Hippocampal formation (tissue), 2 donors: ENCODE measurements around the gene RAB27A.

Experiments used
- DNase-seq, 2 donors: peaks; one replicate each; lab custom pipeline; 2025; lab: John Stamatoyannopoulos, UW

RAB27A gene

DNA sequence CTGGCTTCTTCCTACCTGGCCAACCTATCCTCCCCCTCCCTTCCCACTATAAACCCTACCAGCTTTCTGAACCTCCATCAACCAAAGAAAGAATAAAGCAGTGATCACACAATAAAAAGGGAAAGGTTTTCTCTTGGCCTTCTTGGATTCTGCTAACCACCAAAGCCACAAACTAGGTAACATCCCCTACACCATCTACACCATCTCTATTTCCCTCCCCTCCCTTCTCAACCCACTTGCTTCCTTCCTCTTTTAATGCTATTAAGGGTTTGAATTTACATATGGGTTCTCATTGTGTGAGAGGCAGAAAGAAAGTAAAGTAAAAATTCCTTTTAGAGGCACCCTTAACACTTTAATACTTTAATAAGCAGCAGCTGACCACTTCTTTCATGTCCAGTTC, 67.0 kb downstream of the RAB27A start:
- no peak for DNase-seq

DNA sequence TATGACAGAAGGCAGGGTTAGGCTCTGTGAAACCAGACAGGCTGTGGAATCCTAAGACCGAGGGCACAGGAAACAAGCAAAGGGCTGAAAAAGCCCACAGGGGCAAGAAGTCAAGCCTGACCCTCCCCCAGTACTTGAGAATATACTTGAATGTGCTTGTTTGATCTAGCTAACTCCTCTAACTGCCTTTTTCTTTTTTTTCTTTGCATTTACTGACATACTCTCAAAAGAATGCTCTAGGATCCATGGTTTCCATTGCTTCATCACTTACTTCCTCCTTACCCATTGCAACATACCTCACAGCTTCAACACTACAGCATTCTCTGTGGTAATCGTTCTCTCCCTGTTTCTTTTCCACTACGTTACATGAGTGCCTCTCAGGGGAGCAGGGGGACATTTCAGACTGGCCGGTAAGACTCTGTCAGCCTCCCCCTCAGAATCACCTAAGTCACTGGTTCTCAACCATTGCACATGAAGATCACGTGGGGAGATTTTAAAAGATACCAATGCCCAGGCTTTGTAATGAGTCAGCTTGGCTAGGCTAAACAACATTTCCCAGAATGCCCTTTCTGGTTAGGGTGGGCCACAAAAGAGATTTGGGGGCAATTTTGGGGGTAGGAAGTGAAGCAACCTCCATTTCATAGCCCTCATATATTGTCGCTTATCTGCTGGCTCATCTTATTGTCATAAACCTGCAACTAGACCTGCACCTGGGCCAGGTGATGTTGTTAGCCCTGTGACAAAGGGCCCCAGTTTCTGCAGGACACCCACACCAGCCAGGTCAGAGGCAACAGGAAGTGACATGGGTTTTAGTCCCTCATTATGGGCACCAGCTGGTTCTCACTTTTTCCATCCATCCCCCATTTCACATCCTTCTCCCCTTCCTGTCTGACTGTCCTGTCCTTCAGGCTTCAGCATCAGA, 68.3 kb downstream of the RAB27A start:
- peak in 1 of 2 donors; percentile 3 for DNase-seq

DNA sequence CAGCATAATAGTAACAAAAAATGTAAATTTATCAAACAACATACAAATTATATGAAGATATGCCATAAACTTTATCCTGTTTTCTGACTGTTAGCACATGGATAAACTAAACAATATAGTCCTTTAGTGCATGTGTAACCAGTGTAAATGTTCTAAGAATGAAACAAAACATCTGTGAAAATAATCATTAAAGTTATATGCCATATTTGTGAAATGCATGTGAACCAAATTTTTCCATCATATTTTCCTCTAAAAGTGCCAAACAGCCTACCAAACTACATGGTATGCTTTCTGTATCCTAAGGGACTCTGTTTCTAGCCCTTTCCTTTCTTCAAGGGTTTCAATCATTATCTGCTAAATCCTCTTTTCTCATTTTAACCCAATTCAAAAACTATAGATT, 69.0 kb downstream of the RAB27A start:
- no peak for DNase-seq

DNA sequence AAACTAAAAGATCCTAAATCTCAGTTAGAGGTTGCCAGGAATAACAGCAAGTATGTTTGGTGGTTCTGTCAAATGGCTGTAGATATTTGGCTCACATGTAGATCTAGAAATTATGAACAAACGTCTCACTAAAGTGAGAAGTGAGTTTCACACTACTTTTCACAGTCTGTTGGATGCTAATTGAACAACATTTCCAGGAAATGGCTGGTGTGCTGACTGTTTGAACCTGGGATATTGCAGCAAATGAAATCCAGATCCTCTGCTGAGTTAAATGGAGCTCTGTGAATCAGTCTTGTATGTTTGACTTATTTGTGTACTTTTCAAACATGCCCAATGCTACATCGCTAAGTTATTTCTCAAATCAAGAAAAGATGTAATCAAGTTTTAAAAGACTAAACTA, 71.6 kb downstream of the RAB27A start:
- no peak for DNase-seq

DNA sequence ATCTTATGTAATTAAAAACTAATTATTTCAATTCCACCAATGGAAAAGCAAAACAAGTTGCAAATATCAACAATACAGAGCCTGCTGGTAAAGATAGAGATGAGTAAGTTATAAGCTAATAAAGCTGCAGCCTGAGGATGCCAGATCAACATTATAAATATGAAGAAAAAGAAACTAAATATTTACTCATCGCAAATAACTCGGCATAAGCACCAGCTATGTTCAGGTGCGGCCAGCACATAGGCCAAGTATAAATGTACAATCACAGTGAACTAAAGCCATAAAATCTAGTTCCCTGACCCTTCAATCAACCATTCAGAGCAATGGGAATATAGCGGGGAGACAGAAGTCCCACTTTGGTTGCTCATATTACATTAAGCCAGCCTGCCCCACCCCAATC, 85.1 kb downstream of the RAB27A start:
- no peak for DNase-seq

DNA sequence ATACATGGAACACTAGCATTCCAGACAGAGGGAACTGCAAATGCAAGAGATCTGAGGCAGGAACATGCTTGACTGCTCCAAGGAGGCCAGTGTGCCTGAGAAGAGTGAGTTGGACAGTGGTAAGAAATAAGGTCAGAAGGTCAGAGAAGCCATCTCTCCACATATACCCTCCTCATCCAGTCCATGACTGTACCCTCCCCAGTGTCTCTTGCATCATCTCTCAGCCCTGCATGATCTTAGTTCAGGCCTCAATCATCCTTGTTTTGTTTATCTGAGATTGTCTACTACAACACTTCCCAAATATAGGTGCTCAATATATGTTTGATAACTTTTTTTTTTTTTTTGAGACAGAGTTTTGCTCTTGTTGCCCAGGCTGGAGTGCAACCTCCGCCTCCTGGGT, 87.4 kb downstream of the RAB27A start:
- DNase-seq, result no peak

DNA sequence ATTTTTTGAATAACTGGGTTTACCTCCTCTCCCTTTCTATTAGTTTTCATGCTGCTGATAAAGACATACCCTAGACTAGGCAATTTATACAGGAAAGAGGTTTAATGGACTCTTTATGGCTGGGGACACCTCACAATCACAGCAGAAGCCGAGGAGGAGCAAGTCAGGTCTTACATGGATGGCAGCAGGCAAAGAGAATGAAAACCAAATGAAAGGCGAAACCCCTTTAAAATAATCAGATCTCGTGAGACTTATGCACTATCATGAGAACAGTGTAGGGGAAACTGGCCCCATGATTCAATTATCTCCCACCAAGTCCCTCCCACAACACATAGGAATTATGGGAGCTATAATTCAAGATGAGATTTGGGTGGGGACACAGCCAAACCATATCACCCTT, 90.9 kb downstream of the RAB27A start:
- no peak for DNase-seq

DNA sequence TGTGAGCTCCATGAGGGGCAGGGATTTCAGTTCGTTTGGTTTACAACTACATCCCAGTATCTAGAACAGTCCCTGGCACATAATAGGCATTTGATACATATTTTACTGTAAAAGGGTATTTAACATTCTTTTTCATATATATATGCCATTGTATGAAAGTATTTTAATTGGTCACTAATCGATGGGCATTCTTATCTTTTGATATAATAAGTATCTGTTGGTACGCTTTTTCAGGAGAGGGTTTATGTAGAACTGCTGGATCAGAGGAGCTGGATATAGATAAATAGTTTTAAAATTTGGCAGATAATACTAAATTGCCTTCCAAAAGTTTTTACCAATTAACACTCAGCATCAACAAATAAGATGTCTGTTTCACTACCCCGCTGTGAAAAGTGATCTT, 91.9 kb downstream of the RAB27A start:
- DNase-seq, result no peak

DNA sequence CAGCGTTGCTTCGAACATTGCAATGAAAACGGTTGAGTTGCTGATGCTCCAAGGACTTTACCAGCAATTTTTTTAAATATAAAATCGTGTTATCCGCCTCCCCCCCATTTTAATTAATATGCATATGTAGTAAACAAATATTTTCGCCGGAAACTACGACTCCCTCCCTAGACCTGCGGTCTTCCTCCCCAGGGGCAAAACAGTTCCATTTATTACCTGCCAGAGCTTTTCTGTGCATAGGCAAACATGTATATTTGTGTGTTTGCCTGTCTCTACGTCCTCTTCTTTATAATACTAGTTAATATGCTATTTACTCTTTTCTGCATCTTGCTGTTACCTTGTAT, 92.3 kb downstream of the RAB27A start:
- no peak for DNase-seq

DNA sequence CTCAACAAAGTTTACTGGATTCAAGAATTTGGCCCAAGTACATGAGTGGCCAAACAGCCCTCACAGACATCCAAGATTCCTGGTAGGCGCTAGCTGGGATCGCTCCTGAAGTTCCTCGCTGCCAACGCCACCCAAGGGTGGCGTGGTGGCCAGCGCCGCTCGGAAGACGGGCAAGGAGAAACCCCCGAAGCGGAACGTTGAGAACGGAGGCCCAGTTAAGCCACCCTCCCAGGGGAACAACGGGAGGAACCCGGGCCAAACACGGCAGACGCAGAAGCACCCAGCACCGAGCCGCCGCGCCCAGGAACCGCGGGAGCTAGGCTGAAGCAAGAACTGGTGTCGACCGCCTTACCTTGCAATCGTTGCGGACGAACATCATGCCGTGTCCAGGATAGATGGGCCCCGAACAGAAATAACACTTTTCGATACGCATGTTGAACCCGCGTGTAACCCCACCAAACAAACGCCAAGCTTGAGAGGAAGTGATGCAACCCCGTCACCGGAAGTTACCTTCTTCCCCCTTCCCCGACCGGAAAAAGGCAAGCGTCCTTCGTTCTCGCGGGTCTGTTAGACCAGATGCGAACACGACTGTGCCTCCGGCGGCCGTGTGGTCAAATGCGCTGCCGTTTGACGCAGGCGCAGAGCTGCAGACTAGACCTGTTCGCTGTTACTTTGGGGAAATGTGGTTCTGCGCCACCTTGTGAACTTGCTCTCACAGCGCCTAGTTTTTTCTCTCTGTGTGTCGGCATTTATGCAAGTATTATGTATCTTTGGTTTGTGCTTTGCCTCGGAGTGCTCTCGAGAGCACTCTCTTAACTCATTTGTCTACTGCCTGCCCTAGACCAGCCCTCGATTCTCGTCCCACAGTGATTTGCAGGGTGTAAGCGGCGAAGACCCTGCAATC, 92.9 kb downstream of the RAB27A start, which contains the start of gene RSL24D1:
Gene RSL24D1 (minus strand): TSS at position 484 of the 904 bp plus-strand sequence. CDS start 51 bp downstream, at position 433.
- DNase-seq, result peak; percentile 93 to 95

DNA sequence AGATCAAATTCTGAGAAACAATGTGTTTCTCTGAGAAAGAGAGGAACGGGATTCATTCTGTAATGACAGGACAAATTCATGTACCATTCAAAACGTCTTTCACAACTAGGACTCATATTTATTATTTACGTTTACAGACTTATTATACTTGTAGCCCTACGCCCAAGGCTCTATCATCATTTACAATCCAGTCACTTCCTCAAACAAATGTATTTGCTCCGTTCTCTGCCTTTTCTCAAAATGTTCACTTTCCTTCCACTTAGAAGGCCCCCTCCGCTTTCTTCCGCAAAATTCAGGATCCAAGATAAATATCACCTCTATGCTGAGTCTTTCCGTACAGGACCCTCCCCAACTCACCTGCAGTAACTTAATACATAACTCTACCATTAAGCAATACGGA, 93.6 kb downstream of the RAB27A start:
- no peak for DNase-seq

DNA sequence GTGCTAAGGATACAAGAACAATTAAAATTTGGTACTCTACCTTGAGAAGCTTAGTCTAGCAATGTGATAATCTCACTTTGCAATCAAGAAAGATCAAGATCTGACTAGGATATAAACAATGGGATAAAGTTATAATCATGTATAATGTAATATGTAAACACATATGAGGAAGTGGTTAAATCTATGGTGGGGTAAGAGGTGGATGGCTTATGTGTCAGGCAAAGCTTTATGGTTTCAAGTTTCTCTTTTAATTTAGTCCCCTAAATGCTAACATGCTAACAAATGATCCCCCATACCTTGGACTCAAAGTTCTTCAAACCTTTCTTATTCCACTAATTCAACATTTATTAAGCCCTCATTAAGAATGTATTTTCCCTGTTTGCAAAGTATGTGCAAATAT, 95.4 kb downstream of the RAB27A start:
- no peak for DNase-seq

DNA sequence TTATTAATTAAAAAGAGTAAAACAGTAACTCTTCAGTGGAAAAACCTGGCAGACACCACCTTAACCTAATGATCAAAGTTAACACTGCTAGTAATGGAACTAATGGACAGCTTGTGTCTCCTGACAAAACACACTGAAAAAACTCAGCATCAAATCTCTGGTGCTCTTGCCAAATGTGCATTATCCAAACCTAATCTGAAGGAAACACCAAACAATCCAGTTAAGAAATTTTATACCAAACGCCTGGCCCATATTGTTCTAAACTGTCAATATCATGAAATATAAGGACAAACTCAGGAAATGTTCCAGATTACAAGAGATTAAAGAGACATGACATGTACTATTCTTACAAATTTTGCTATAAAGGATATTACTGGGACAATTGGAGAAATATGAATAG, 103.3 kb downstream of the RAB27A start:
- no peak for DNase-seq

DNA sequence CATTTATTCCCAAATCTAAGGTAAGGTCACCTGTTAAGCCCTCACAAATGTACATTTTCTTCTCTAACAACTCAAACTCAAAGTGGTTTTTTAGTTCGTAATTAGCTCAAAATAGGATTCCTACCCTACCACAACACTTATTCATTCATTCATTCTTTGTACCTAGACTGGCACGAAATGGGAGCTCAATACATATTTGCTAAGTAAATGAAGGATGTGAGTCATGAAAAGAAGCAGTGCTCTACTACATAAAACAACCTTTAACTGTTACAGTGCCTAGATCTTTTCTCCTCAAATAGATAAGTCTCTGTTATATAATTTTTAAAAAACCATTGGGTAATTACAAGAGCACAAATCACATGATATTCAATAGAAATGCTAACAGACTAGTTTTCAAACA, 105.9 kb downstream of the RAB27A start:
- DNase-seq, result no peak

DNA sequence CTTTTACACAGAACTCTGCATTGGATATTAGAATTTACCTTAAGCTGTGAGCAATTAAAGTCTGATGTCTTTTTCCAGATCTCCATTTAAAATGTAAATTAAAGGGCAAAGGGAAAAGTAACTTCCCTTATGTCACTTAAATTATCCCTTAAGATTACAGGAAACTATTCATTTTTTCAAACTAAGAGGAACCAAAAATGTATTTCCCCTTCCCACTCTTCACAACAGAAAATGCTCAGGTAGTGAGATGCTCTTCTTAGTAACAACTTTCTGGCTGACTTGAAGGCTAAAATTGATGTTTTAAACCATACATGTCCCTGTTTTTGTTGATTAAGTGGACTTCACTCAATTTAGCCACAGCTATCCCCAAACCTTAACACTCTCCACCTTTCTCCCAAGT, 110.5 kb downstream of the RAB27A start:
- no peak for DNase-seq

DNA sequence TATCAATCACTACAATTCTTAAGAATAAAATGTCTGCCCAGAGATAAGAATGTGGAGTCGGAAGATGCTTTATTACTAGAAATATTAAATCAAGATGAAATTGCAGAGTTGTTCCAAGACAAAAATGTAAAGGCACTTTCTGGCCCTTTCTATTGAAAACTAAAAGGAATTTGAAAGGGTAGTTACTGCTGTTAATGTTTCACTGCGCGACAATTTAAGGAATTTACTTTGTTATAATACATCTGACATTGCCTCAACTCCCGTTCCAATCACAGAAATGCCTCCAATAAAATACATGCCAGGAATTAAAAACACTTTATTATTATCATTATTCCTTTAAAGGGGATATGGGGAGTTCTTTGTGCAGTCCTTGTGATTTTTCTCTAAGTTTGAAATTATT, 119.3 kb downstream of the RAB27A start:
- DNase-seq, result no peak

DNA sequence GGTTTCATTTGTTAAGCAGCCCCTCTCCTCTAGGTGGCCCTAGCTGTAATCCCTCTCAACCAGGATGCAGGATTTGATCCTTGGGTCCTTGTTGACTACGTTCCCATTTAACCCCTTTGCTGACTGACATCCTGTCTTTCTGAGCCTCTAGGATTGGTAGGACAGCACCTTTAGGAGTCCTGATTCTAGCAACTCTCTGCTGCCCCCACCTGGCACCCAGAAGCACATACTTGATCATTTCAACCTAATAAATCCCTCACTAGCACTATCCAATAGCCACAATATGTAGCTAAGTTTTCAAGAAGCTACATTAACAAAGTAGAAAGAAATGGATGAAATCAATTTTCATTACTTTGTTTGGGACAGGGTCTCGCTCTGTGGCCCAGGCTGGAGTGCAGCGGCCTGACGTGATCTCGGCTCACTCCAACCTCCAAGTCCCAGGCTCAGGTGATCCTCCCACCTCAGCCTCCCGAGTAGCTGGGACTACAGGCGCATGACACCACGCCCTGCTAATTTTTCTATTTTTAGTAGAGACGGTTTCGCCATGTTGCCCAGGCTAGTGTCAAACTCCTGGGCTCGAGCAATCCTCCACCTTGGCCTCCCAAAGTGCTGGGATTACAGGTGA, 121.2 kb downstream of the RAB27A start:
- DNase-seq, result peak; percentile 26 to 27

DNA sequence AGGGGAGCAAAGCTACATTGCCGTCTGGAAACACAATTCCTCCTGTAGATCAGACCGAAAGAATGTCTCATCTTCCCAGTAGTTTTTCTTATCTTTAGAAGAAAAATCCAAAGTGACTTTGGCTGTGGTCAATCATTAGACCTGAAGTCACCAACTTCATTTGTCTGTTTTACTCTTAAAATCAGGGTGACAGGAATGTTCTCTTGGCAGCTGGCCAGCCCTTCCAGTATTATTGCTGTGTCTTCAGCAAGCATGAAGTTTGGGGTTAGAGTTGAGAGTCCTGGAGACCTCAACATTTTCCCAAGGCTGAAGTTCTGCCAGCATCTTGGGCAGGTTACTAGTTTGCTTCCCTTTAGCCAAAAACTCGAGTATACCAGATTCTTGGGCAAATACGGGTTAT, 125.3 kb downstream of the RAB27A start:
- DNase-seq, result no peak
